B cell (primary cell): ENCODE results near the gene WDFY4.

Source experiments
- CTCF ChIP-seq: fragments of 200-600 bp; IDR thresholded peaks from one replicate; pipeline ENCODE4 v1.8.0; 2022; ENCODE audit warnings: antibody characterized with exemption, mild to moderate bottlenecking
- EZH2 ChIP-seq: IDR thresholded peaks from 2 replicates; pipeline ENCODE4 v1.6.1; 2012; ENCODE audit warnings: borderline replicate concordance, low read depth, mild to moderate bottlenecking, moderate library complexity, low read length; ENCODE audit not compliant: insufficient read depth, poor library complexity, severe bottlenecking

DNA sequence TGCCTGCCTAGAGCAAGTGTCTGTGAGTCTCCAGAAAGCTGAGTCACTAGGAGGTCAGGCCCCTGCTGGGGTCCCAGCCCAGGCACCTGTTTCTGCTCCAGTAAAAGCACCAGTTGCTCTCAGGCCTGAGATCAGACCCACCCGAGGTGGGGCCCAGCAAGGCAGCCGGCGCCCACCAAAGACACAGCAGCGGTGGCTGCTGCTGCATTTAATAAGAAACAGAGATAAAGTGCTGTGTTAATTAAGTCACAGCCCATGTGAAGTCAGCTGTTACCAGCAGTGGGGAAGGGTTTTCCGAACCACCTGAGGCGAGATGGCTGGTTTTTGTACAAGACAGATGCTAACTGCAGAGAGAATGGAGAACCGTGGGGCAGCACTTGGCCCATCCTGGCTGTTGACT lies 267.0 kb downstream of the WDFY4 start:
- TF ChIP-seq CTCF (no peak), EZH2 (no peak)
